ENCODE data around the gene KCTD16.

KCTD16 gene

GRCh38 chr5:144438237-144438636, 267.6 kb downstream of the KCTD16 start:
- TF ChIP-seq TSHZ2 (CRISPR knock-in tag; IDR thresholded peaks at IDR 0.05), result no peak
- no peak for TF ChIP-seq TCF4 (CRISPR knock-in tag; IDR thresholded peaks at IDR 0.05; ENCODE audit: borderline replicate concordance)
- no peak for TF ChIP-seq BACH2 (CRISPR knock-in tag; IDR thresholded peaks at IDR 0.05; ENCODE audit: borderline replicate concordance)
- TF ChIP-seq ESRRG (CRISPR knock-in tag; IDR thresholded peaks at IDR 0.05), result no peak
- TF ChIP-seq, protein P1, sequence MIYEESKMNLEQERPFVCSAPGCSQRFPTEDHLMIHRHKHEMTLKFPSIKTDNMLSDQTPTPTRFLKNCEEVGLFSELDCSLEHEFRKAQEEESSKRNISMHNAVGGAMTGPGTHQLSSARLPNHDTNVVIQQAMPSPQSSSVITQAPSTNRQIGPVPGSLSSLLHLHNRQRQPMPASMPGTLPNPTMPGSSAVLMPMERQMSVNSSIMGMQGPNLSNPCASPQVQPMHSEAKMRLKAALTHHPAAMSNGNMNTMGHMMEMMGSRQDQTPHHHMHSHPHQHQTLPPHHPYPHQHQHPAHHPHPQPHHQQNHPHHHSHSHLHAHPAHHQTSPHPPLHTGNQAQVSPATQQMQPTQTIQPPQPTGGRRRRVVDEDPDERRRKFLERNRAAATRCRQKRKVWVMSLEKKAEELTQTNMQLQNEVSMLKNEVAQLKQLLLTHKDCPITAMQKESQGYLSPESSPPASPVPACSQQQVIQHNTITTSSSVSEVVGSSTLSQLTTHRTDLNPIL (CRISPR knock-in tag; IDR thresholded peaks at IDR 0.05; ENCODE audit: low read depth), result no peak
- no peak for TF ChIP-seq ZC3H10 (CRISPR knock-in tag; IDR thresholded peaks at IDR 0.05)
- TF ChIP-seq ZNF565 (CRISPR knock-in tag; conservative IDR thresholded peaks at IDR 0.05; ENCODE audit: low read depth), result no peak
- no peak for TF ChIP-seq ZFP30 (CRISPR knock-in tag; IDR thresholded peaks at IDR 0.05)
- TF ChIP-seq, protein P2, sequence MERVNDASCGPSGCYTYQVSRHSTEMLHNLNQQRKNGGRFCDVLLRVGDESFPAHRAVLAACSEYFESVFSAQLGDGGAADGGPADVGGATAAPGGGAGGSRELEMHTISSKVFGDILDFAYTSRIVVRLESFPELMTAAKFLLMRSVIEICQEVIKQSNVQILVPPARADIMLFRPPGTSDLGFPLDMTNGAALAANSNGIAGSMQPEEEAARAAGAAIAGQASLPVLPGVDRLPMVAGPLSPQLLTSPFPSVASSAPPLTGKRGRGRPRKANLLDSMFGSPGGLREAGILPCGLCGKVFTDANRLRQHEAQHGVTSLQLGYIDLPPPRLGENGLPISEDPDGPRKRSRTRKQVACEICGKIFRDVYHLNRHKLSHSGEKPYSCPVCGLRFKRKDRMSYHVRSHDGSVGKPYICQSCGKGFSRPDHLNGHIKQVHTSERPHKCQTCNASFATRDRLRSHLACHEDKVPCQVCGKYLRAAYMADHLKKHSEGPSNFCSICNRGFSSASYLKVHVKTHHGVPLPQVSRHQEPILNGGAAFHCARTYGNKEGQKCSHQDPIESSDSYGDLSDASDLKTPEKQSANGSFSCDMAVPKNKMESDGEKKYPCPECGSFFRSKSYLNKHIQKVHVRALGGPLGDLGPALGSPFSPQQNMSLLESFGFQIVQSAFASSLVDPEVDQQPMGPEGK (CRISPR knock-in tag; IDR thresholded peaks at IDR 0.05; ENCODE audit: borderline replicate concordance), result no peak
- TF ChIP-seq ZNF8 (CRISPR knock-in tag; IDR thresholded peaks at IDR 0.05), result no peak
- no peak for TF ChIP-seq RARB (CRISPR knock-in tag; IDR thresholded peaks at IDR 0.05)
- no peak for TF ChIP-seq TOX (CRISPR knock-in tag; IDR thresholded peaks at IDR 0.05; ENCODE audit: borderline replicate concordance)

DNA sequence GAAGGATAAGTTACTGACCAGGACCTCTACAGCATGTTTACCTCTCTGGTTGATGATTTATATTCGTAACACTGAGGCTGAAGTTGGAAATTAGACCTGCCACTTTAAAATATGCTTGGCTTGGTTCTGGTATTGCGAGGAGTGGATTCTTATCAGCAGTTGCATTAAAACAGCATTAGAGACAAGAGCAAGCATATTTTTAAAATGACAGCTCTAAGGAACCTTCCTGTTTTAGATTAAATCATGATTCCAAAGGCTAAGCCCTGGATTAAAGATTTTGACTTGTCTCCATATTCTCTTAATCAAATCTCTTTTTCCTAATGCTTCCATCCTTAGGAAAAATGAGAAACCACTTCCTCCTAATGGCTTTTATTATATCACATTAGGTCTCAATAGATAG, 277.8 kb downstream of the KCTD16 start:
- no peak for ATAC-seq
- TF ChIP-seq ARNTL (CRISPR knock-in tag; IDR thresholded peaks at IDR 0.05; ENCODE audit: borderline replicate concordance, low read depth), result no peak
- peak; percentile 44; the same call in 1 of the 2 replicates for TF ChIP-seq ESRRG (CRISPR knock-in tag; IDR thresholded peaks at IDR 0.05)
- no peak for TF ChIP-seq ZFP30 (CRISPR knock-in tag; IDR thresholded peaks at IDR 0.05)
- no peak for TF ChIP-seq RARB (CRISPR knock-in tag; IDR thresholded peaks at IDR 0.05)
- no peak for TF ChIP-seq PPARA (CRISPR knock-in tag; IDR thresholded peaks at IDR 0.05; ENCODE audit: borderline replicate concordance)
- TF ChIP-seq TOX (CRISPR knock-in tag; IDR thresholded peaks at IDR 0.05; ENCODE audit: borderline replicate concordance), result no peak
- TF ChIP-seq ISL1 (CRISPR knock-in tag; IDR thresholded peaks at IDR 0.05), result peak; percentile 99
- no peak for TF ChIP-seq ZNF8 (CRISPR knock-in tag; IDR thresholded peaks at IDR 0.05)
- TF ChIP-seq OSR1 (CRISPR knock-in tag; IDR thresholded peaks at IDR 0.05), result no peak
- TF ChIP-seq ZFP3 (CRISPR knock-in tag; IDR thresholded peaks at IDR 0.05), result peak; percentile 27; the same call in 1 of the 2 replicates
- TF ChIP-seq TSHZ2 (CRISPR knock-in tag; IDR thresholded peaks at IDR 0.05), result no peak
- TF ChIP-seq BACH2 (CRISPR knock-in tag; IDR thresholded peaks at IDR 0.05; ENCODE audit: borderline replicate concordance), result no peak
- TF ChIP-seq CSDC2 (CRISPR knock-in tag; IDR thresholded peaks at IDR 0.05), result no peak
- no peak for TF ChIP-seq ZNF565 (CRISPR knock-in tag; conservative IDR thresholded peaks at IDR 0.05; ENCODE audit: low read depth)
- no peak for TF ChIP-seq ZNF70 (CRISPR knock-in tag; IDR thresholded peaks at IDR 0.05)
- TF ChIP-seq SNAI2 (CRISPR knock-in tag; IDR thresholded peaks at IDR 0.05), result no peak
- TF ChIP-seq, protein P2 (CRISPR knock-in tag; IDR thresholded peaks at IDR 0.05; ENCODE audit: borderline replicate concordance), result no peak
- no peak for TF ChIP-seq TCF4 (CRISPR knock-in tag; IDR thresholded peaks at IDR 0.05; ENCODE audit: borderline replicate concordance)

More at GRCh38 chr5:144438237-144438636, 267.6 kb downstream of the KCTD16 start:
- no peak for ATAC-seq
